ENCODE measurements around the gene NOC2L.

DNA sequence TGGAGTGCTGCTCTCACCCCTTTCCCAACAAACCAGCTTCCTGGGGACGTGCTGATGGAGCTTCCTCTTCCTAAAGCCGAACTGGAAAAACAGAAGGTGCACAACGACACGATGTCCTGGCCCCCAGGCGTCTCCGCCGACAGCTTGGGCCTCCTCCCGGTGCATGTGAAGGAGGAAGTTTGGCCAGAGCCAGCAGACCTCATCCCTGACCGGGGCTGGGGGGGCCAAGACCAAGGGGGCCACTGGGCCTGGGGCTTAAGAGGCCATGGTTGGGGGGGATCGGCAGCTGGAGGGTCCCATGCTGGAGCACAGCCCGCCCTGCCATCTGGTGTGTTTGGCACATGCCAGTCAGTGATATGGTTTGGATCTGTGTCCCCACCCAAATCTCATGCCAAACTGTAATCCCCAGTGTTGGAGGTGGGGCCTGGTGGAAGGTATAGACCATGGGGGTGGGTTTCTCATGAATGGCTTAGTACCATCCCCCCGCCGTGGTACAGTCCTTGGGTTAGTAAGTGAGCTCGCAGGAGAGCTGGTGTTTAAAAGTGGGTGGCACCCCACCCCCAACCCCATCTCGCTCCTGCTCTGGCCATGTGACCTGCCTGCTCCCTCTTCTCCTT lies 34.4 kb upstream of the NOC2L start:
- TF ChIP-seq, protein P1, sequence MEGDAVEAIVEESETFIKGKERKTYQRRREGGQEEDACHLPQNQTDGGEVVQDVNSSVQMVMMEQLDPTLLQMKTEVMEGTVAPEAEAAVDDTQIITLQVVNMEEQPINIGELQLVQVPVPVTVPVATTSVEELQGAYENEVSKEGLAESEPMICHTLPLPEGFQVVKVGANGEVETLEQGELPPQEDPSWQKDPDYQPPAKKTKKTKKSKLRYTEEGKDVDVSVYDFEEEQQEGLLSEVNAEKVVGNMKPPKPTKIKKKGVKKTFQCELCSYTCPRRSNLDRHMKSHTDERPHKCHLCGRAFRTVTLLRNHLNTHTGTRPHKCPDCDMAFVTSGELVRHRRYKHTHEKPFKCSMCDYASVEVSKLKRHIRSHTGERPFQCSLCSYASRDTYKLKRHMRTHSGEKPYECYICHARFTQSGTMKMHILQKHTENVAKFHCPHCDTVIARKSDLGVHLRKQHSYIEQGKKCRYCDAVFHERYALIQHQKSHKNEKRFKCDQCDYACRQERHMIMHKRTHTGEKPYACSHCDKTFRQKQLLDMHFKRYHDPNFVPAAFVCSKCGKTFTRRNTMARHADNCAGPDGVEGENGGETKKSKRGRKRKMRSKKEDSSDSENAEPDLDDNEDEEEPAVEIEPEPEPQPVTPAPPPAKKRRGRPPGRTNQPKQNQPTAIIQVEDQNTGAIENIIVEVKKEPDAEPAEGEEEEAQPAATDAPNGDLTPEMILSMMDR (IDR thresholded peaks at IDR 0.05): no peak
- no peak for TF ChIP-seq POLR2A (IDR thresholded peaks at IDR 0.05; ENCODE audit: low read depth)
- no peak for TF ChIP-seq POLR2AphosphoS5 (IDR thresholded peaks at IDR 0.05)

Measured in esophagus muscularis mucosa (tissue), 3 donors.